Measurements from ENCODE around the gene RPRM. TPM values are rescaled to one million over a fixed set of nuclear protein-coding genes. Genes with fewer than 3 reads are reported as not detected.

RPRM gene
- total RNA-seq, 4 donors from 2014 or later = 3.3 to 12.1 (median 7.2) TPM

GRCh38 chr2:153464395-153464794, 14.2 kb downstream of the RPRM start:
- WGBS = 44% methylated on average over 3 of the region's 3 CpGs
- DNase-seq (ENCODE audit: extremely low spot score) = no peak

DNA sequence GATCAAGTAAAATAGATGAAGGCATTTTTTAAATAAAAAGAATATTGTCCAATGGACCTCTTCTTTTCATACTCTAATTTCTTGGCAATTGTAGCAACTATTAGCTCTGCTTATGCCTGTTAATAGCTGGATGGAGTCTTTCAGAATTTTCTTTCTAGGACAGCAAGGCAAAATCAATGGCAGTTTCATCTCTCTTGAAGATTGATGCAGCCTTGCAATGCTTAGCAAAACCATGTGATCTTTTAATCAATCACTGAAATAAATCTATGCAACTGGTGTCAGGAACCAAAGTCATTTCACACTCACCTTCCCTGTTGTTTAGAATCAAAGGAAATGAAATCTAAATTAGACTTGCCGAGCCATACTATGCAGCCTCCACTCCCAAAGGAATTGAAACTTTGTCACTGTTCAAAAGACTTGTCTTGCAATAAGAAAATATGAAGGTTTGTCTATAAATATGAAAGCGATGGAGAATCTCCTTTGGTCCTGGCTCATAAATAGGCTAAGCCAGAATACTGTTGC, 16.2 kb downstream of the RPRM start:
- no peak overlapping the region for H3K27ac ChIP-seq (replicated peaks in 1 of 4)
- WGBS = 58% methylated on average over 2 of the region's 2 CpGs
- H3K4me1 ChIP-seq = peaks cover 0 to 5% (median 0%) of the 10 kb centered on the region in 4 donors
- no peaks in the 10 kb centered on the region for H3K9me3 ChIP-seq
- no peaks in the 10 kb centered on the region for H3K36me3 ChIP-seq
- H3K4me3 ChIP-seq = no peak overlapping the region
- intact Hi-C loops (cut with DNase I) = no loop called here
- no peaks in the 10 kb centered on the region for H3K27me3 ChIP-seq
- no peak for TF ChIP-seq POLR2AphosphoS5 (IDR thresholded peaks at IDR 0.05)
- no peak for TF ChIP-seq EP300 (IDR thresholded peaks at IDR 0.05)
- TF ChIP-seq POLR2A (IDR thresholded peaks at IDR 0.05; ENCODE audit: low read depth) = no peak
- no peak for TF ChIP-seq CTCF (IDR thresholded peaks at IDR 0.05)
- no peak for DNase-seq (ENCODE audit: extremely low spot score)

More at GRCh38 chr2:153464395-153464794, 14.2 kb downstream of the RPRM start:
- Histone ChIP-seq H3K36me3 (no peaks in the 10 kb centered on the region), H3K4me3 (no peak overlapping the region), H3K27me3 (no peaks in the 10 kb centered on the region), H3K9me3 (no peaks in the 10 kb centered on the region), H3K27ac (replicated peaks in 1 of 4) (no peak overlapping the region), H3K4me1 (peaks cover 0 to 5% (median 0%) of the 10 kb centered on the region in 4 donors)
- intact Hi-C loops (cut with DNase I) = no loop called here
- TF ChIP-seq POLR2AphosphoS5 (IDR thresholded peaks at IDR 0.05) (no peak), POLR2A (IDR thresholded peaks at IDR 0.05; ENCODE audit: low read depth) (no peak), CTCF (IDR thresholded peaks at IDR 0.05) (no peak)

- 76% methylated on average over 5 of the region's 5 CpGs for WGBS
- no peaks in the 10 kb centered on the region for H3K9me3 ChIP-seq
Measured at GRCh38 chr2:153461453-153461852, 17.1 kb downstream of the RPRM start.

GRCh38 chr2:153455861-153456260, 22.7 kb downstream of the RPRM start:
- Histone ChIP-seq H3K27ac (replicated peaks in 1 of 4) (no peak overlapping the region), H3K27me3 (no peaks in the 10 kb centered on the region), H3K36me3 (no peaks in the 10 kb centered on the region), H3K4me3 (no peak overlapping the region), H3K4me1 (no peaks in the 10 kb centered on the region), H3K9me3 (no peaks in the 10 kb centered on the region)
- WGBS = 81% methylated on average over 8 of the region's 8 CpGs
- no peak for DNase-seq (ENCODE audit: extremely low spot score)
- intact Hi-C loops (cut with DNase I) = no loop called here
- TF ChIP-seq POLR2AphosphoS5 (IDR thresholded peaks at IDR 0.05) (no peak), POLR2A (IDR thresholded peaks at IDR 0.05; ENCODE audit: low read depth) (no peak), CTCF (IDR thresholded peaks at IDR 0.05) (no peak)

More at GRCh38 chr2:153461453-153461852, 17.1 kb downstream of the RPRM start:
- Histone ChIP-seq H3K27me3 (no peaks in the 10 kb centered on the region), H3K36me3 (no peaks in the 10 kb centered on the region), H3K27ac (replicated peaks in 1 of 4) (no peak overlapping the region), H3K4me1 (peaks cover 0 to 5% (median 0%) of the 10 kb centered on the region in 4 donors), H3K4me3 (no peak overlapping the region)
- intact Hi-C loops (cut with DNase I) = no loop called here
- TF ChIP-seq EP300 (IDR thresholded peaks at IDR 0.05) = no peak
- TF ChIP-seq POLR2AphosphoS5 (IDR thresholded peaks at IDR 0.05) = no peak
- TF ChIP-seq CTCF (IDR thresholded peaks at IDR 0.05) = no peak
- no peak for TF ChIP-seq POLR2A (IDR thresholded peaks at IDR 0.05; ENCODE audit: low read depth)
- no peak for DNase-seq (ENCODE audit: extremely low spot score)

DNA sequence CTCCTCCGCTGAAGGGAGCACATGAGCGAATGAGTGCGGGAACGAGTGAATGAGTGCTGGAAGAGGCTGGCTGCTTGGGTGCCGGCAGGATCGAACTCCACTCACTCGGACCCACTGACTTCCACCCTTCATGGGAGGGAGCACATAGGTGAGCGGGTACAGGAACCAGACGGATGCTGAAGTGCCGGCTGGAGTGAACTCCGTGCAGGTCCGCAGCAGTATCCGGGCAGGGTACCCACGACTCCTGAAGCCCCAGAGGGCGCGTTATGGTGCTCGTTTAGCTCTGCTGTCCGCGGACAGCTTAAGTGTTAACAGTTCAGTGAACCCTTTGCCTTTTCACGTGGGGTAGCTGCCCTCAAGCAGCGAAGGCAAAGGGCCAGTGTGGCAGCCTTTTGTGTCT, 23.2 kb downstream of the RPRM start:
- intact Hi-C loops (cut with DNase I) = no loop called here
- TF ChIP-seq POLR2AphosphoS5 (IDR thresholded peaks at IDR 0.05) = no peak
- no peak for TF ChIP-seq CTCF (IDR thresholded peaks at IDR 0.05)
- TF ChIP-seq POLR2A (IDR thresholded peaks at IDR 0.05; ENCODE audit: low read depth) = no peak
- no peak for TF ChIP-seq EP300 (IDR thresholded peaks at IDR 0.05)
- Histone ChIP-seq H3K27me3 (no peaks in the 10 kb centered on the region), H3K27ac (replicated peaks in 1 of 4) (no peak overlapping the region), H3K9me3 (no peaks in the 10 kb centered on the region), H3K36me3 (no peaks in the 10 kb centered on the region), H3K4me1 (no peaks in the 10 kb centered on the region), H3K4me3 (no peak overlapping the region)
- 87% methylated on average over 21 of the region's 21 CpGs for WGBS
- DNase-seq (ENCODE audit: extremely low spot score) = no peak

Data from esophagus muscularis mucosa (tissue), 4 donors.